HG02885 (cell line): ENCODE results near the gene CD38.
"Not testable (repeated sequence)": the region's sequence is repeated elsewhere in the genome, so short reads cannot be mapped to it uniquely, and the experiment has no call there.

Experiments used
- ATAC-seq: cut with Tn5 transposase; IDR thresholded peaks from one replicate; pipeline ENCODE4 v1.9.1; 2021; ENCODE audit warnings: mild to moderate bottlenecking; ENCODE audit not compliant: unreplicated experiment, poor library complexity

The CD38 gene

DNA sequence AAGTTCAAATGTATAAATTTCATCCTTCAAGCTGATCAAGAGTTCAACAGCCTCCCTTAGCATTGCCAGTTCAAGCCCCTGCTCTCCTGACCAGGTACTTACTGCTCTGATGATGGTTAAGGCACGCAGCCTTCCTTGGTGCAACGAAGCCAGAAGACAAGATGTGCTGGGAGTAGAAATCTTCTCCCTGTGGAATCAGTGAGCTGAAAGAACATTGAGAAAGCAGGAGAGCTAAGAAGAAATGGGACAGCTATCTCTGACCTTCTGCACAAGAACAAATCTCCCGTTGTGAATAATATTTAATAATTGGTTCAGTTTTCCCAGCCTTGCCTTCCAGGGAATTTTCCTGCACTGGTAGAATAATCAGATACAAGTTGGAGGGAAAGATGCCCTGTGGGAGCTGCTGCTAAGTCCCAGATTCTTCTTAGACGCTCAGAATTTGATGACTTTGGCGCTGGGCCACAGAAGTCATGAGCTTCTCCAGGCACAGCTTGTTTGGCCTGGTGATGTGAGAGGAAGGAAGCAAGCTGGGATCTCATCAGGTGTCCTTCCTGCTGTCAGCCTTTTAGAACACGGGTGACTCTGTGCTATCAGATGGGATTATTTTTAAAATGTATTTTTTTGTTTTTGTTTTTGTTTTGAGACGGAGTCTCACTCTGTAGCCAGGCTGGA lies 77.8 kb downstream of the CD38 start:
- ATAC-seq = no peak

DNA sequence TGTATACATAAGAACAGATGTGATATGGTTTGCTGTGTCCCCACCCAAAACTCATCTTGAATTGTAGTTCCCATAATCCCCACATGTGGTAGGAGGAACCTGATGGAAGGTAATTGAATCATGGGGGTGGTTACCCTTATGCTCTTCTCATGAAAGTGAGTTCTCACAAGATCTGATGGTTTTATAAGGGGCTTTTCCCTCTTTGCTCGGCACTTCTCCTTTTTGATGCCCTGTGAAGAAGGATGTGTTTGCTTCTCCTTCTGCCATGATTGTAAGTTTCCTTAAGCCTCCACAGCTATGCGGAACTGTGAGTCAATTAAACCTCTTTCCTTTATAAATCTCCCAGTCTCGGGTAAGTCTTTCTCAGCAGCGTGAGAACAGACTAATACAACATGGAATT lies 83.1 kb downstream of the CD38 start:
- not testable (repeated sequence) for ATAC-seq

DNA sequence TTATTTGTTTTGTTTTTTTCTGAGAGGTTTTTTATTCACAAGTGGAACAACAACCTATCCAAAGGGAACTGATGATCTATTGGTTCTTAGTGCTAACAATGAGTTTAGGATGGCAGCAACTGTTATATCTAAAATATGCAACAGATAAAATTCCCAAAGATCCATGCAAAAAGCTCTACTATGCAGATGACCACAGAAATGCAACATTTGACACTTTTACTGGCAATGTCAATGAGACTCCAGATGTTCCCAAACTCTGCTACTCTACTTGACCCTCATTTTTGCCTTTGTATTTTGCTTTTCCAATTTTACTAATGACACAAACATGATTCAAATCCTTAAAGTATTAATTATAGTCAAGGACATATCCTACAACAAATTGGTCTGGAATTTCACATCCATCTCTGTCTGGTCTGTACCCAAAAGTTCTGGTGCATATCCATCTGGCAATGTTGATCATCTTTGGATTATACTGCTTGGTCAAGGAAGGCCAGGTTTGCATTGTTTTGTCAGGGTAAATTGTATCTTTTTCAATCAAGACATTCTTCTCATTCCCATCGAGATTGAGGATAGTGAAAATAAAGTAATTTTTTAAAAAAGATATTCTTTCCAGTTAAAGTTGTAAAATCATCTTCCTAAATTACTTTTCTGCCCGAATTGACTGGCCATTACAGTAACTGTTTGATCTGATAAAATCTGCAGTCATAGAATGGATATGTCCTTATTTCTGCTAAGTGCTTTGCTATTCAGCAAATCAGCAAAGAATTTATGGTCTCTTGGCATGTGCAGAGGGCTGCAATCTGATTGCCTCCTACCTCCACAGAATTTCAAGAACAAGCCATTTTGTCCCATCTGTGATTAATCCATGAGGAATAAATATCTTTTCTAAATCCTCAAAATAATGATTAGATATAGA lies 86.8 kb downstream of the CD38 start:
- no peak for ATAC-seq

DNA sequence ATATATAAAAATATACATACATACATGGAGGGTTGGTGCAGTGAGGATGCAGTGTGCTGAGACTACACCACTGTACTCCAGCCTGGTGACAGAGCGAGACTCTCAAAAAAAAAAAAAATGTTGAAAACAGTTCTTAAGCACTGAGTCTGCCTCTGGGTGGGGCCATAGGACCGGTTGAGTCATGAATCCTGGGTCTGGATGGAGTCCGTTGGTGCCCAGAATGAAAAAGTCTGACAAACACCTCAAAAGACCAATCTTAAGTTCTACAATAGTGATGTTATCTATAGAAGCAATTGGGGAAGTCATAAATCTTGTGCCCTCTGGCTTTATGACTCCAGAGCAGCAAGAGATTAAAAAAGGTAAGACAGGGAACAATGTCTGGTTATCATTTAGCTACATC lies 90.0 kb downstream of the CD38 start:
- no peak for ATAC-seq

DNA sequence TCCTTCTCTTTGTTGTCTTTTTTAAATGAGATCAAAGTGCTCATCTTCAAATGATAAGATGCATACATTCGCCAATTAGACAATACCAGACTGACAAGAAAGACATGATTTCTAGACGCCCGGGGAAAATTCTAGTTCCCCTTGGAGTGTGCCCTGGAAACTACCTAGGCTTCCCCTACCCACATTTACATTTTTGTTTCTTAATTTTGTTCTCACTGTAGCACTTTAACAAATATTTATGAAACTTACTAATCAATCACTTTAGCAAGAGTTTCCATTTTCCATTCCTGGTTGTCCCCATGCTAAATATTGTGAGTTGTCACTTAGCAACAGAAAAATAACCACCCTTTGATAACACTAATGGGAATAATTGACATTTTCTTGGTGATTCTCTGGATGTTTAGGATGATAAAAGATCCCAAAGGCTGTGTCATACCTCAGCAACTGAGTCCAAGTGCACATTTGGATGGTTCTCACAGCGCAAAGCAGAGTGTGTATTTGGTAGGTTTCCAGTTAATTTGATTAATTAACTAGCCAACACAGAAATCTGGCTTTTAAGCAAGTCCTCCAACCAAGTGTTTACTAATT lies 90.8 kb downstream of the CD38 start:
- peak; percentile 53 for ATAC-seq

DNA sequence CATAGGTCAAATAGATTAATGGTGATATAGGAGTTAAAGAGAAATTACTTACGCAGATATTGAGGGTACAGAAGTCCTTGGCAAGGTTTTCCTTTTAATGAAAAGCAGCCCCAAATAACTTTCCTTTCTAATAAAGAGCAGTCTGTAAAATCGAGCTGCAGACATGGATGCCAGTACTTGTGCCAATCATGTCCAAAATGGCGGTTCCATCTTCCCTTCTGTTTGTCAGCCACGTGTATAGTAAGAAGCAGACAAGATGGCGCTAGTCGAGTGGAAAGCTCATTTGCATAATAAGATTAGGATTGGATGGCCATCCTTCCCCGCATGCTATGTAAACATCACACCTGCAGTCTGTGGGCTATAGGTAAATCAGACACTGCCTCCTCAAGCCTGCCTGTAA lies 92.0 kb downstream of the CD38 start:
- no peak for ATAC-seq

DNA sequence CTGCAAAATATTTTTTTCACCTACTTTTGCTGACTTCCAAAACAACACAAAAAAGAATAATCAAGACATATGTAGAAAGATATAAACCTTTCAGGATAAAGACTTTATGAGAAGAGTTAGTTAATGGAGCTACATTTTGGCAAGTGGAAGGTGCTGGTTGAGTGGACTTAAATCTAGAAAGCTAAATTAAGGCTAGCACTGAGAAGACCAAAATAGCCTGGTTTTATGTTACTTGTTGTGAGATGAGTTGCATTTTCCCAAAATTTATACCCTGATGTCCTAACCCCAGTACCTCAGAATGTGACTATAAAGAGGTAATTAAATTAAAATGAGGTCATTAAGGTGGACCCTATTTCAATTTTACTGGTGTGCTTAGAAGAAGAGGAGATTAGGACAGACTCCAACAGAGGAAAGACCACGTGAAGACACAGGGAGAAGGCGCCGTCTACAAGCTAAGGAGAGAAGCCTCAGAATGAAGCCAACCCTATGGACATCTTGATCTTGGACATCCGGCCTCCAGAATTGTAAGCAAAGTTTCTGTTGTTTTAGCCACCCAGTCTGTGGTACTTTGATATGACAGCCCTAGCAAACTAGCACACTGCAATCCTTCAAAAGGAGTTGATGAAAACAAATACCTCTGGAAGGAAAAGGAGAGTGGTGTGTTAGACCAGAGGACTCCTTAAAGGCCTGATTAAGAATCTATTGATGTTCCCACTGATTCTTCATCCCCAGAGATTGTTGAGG lies 93.0 kb downstream of the CD38 start:
- no peak for ATAC-seq

DNA sequence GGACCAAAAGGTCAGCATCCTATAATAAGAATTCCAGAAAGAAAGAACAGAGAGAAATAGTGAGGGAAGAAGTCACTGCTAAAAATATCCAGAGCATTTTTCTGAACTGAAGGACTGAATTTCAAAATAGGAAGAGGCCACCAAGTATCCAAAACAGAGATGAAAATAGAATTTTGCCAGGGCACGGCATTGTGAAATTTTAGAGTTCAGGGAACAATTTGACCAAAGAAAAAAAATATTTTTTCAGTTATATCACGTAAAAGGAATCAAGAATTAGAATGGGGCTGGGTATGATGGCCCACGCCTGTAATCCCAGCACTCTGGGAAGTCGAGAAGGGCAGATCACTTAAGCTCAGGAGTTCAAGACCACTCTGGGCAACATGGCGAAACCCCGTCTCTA lies 95.0 kb downstream of the CD38 start:
- ATAC-seq = no peak

DNA sequence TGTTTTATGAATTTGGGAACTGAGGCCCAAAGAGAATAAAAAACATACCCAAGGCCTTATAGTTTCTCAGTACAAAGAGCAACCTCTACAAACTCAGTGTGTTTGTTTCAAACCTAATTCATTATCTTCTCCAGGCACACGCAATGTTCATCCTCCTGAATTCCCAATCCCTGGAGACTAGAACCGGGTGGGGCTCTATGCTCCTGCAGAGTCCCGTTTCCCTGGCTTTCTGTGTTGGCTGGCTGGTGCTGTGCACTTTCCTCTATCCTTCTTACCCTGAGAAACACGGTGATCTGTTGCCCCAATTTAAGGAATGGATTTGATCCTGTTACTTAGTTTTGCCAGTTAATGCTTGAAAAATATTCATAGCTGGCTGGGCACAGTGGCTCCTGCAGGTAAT lies 96.5 kb downstream of the CD38 start:
- no peak for ATAC-seq

DNA sequence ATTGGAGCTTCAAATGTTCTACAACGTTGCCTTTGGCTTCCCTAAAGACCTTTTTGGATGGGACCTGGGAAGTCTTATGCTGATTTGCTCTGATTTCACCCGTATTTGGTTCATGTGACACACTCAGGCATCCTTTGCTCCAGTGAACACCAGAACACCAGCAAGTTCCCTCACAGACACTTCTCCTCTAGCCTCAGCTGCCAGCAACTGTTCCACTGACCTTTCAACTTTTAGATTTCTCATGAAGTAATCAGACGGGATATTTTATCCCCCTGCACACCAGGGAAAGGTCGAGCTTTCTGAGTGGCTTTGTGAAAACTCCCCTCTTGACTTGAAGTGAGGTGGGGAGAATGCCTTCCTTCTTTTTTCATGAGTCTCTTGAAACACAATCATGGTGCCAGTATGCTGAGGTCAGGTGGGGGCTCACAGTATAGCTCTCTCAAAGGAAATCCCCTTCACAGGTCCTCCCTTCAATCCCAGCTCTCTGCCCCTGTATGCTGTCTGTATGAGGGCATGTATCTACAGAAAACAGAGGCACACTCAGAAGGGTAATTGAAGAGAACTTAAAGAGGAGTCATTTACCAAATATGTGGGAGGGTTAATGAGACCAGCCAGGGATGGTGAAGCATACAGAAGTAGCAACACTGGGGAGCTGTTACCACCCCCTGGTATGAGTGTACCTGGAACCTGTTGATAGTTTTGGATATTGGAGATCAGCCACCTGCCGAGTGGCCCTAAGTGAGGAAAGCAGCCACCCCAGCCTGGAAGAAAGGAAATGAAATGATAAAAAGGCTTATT lies 97.7 kb downstream of the CD38 start:
- no peak for ATAC-seq

DNA sequence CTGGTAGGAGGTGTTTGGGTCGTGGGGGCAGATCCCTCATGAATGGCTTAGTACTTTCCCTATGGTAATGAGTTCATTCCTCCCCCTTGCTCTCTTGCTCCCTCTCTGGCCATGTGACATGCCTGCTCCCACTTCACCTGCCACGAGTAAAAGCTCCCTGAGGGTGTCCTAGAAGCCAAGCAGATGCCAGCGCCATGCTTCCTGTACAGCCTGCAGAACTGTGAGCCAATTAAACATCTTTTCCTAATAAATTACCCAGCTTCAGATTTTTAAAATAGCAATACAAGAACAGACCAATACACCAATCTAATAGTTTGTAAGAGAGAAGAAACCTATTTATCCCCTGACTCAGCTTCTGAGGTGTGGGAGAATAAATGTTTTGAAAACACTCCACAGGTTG lies 99.9 kb downstream of the CD38 start:
- no peak for ATAC-seq

DNA sequence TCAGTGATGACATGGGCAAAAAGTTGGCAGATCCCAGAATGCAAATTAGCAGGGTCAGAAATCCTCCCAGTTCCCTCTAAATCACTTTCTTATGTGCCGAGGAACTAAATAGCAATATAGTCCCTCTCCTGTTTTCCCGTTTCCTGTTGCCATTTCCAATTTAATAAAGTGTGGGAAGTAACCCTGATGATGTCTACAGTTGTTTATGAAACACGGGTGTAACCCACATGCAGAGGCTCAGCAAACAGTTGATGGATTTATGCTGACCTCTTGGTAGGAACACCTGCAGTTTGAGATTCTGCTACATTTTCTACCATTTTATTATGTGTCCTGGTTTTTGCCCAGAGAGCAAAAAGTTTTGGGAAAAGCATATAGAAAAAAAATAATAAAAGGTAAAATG lies 103.7 kb downstream of the CD38 start:
- no peak for ATAC-seq

DNA sequence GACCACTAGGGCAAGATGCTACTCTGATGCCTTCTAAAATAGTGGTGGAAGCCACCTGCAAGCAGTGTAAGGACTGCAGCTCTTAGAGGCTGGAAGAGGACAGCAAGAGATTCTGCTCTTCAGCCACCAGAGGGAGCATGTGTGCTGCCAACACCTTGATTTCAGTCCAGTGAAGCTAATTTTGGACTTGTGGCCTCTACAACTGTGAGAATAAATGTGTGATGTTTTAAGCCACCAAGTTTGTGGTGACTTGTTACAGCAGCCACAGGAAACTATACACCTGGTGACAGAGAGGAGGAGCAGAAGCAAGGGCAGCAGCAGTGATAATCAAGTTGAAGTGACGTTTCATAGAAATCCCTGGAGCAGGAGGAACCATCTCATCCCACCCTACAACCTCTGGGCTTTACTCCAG lies 104.6 kb downstream of the CD38 start:
- ATAC-seq = peak; percentile 95

DNA sequence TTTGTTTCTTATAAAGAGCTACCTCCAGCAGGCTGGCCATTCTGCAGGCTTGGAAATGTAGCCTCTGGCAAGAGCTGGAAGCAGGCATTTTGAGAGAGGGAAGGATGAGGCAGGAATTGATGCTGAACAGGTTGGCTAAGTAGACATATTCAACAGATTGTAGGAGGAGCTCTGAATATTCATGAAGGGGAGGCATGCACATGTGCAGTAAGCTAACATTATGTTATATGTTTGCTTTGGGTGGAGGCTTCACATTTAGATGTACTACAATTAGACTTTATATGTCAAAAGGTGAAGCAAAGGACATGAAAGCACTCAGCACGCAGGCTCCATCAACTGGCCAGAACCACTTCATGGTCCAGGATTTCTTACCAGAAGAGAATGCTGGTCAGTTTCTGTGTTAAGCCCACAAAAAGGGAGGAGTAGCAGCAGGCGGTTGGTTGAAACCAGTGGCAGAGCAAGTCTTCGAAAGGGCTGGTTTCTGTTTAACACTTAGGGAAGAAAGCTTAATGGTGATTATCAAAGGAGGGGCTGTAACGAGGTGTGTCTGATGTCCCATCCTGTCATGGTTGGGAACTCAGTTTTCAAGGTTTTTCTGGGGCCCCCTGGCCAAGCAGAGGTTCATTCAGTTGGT lies 105.6 kb downstream of the CD38 start:
- ATAC-seq = no peak

DNA sequence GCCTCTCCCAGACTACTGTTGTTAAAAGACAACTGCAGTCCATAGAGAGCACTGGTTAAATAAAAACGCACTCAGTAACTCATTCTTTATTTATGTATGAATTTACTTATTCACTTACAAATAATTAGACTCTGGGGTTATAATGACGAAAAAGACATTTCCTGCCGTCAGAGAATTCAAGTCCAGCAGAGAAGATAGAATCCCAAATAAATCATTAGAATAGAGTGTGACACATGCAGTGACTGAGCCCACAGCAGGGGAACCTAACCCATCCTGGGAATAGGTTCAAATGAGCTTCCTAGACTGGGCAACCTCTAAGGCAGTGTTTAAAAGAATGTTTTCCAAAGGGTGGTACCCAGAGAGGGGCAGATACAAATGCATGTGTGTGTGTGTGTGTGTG lies 106.5 kb downstream of the CD38 start:
- no peak for ATAC-seq

DNA sequence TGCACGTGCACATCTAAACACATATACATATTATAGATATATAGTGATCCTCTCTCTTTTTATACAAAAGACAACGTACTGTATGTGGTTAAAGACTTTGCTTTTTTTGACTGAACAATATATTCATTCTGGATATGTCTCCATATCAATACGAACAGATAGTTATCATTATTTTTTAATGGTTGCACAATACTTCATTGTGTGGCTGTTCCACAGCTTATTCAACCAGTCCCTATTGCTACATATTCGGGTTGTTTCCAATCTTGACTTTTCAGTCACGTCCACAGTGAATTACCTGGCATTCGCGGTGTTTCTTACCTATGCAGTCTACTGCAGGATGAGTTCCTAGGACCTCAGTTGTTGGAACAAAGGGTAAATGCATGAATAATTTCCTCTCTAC lies 107.3 kb downstream of the CD38 start:
- no peak for ATAC-seq

DNA sequence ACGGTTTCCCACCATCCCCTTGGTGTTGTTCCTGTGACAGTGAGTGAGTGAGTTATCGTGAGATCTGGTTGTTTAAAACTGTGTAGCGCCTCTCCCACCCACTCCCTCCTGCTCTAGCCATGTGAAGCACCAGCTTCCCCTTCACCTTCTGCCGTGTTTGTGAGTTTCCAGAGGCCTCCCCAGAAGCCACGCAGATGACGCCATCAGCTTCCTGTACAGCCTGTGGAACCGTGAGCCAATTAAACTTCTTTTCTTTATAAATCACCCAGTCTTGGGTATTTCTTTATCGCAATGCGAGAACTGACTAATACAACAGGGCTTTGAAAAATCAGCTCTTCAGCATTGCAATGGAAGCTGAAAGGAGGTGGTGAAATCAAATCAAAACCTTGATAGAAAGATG lies 110.4 kb downstream of the CD38 start:
- ATAC-seq = no peak

DNA sequence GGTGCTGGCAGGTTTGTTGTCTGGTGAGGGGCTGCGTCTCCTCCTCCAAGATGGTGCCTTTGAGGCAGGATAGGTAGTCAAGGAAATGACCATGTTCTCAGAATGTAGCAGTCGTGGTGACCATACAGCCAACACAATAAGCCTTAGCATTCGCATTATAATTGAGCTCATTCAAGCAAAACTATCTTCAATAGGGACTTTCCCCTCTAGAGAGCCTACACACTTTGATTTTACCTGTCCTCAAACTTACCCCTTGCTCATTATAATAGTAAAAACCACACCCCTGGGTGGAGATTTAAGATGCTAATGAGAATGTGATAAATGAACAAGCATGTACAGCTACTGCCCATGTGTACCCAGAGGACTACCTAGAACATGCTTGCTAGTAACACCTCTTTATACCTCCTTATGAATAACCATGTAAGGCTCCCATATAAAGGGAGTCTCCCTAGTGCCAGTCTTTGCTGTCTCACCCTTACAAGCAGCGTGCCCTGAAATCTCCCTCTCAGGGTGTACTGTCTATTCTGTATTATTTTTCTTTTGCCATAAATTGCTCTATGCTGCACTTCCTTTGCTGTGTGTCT lies 112.2 kb downstream of the CD38 start:
- no peak for ATAC-seq

DNA sequence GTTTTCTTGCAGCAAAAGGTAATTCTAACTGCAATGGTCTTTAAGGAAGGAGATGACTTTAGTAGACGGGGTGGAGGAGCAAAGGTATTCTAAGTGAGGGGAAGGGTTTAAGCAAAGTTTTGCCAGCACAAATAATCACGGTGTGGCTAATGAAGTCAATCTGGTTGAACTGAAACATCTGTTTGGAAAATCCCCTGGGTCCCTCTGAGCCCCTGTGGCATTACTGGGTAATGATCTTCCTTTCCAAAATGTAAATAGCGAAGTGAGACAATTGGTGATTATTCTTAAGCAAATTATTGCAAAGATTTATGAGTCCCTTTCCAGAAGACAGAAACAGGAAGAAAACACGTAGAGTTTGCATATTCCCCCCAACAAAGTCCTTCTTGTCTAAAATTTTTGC lies 113.2 kb downstream of the CD38 start:
- peak; percentile 59 for ATAC-seq
